22Rv1 (cell line): ENCODE measurements around the gene UBE2Q1.

Experiments
- CTCF ChIP-seq: fragments of 450-650 bp; IDR thresholded peaks from 2 replicates; pipeline ENCODE4 v1.5.1; 2017; ENCODE audit warnings: mild to moderate bottlenecking
- ZFX ChIP-seq: fragments of 450-650 bp; IDR thresholded peaks from 2 replicates; pipeline ENCODE4 v1.6.1; 2017; ENCODE audit warnings: antibody characterized with exemption, borderline replicate concordance

GRCh38 chr1:154524881-154525280 lies 33.6 kb downstream of the UBE2Q1 start:
- TF ChIP-seq CTCF = no peak
- no peak for TF ChIP-seq ZFX
